Left ventricle myocardium superior (tissue), 1 donor: ENCODE data around the gene PRDX1. TPM values are rescaled to one million over a fixed set of nuclear protein-coding genes. Genes with fewer than 3 reads are reported as not detected.
A peak's percentile ranks its signal among the peaks of the same experiment; 100 is the strongest.

Source experiments
- ATAC-seq: fragments of 200-7000 bp; cut with Tn5 transposase; one replicate; pipeline ENCODE4 v1.9.1; 2020; ENCODE audit warnings: mild to moderate bottlenecking, moderate library complexity
- DNase-seq: peaks from one replicate; pipeline ENCODE4 v3.0.0-alpha.2; 2020
- intact Hi-C: fragments of 100-400 bp; cut with micrococcal nuclease; formaldehyde crosslinking; loops from one replicate; pipeline ENCODE4 v1.11.0; 2022
- long read RNA-seq: library from polyadenylated mRNA; unstranded; transcript quantifications from one replicate; pipeline ENCODE4 v2.0.0, GENCODE V29; 2021
- total RNA-seq: library from RNA; stranded (reverse); fragmentation: NEBNext Ultra II Directional; extraction: Animal tissue kit (Norgen Biotek cat#: 25700); gene quantifications from one replicate; pipeline ENCODE4 v1.2.1, GENCODE V29; 2021
- donor health status: DM: no; HTN: yes; CAD: no; lungs with severe emphysema.

PRDX1 gene
- 311 TPM for total RNA-seq
- long read RNA-seq, transcript PRDX1-202 (6 exons, 1,021 nt): major isoform, 172 of 191 reads
- long read RNA-seq, partial matches to known transcripts: 3 of 191 reads
- long read RNA-seq, other reads (novel, unspliced or antisense): 14 of 191 reads

GRCh38 chr1:45521413-45522323 lies at the start of gene PRDX1:
PRDX1 (minus strand) TSS chr1:45521884; CDS start chr1:45519043, 2,841 bp downstream.
- DNase-seq (peak; percentile 97), ATAC-seq (peak; percentile 98)
- intact Hi-C loops: no loop called here

- intact Hi-C loops: no loop called here
- ATAC-seq: no peak
- no peak for DNase-seq
Measured at GRCh38 chr1:45570631-45571030, 48.9 kb upstream of the PRDX1 start.

DNA sequence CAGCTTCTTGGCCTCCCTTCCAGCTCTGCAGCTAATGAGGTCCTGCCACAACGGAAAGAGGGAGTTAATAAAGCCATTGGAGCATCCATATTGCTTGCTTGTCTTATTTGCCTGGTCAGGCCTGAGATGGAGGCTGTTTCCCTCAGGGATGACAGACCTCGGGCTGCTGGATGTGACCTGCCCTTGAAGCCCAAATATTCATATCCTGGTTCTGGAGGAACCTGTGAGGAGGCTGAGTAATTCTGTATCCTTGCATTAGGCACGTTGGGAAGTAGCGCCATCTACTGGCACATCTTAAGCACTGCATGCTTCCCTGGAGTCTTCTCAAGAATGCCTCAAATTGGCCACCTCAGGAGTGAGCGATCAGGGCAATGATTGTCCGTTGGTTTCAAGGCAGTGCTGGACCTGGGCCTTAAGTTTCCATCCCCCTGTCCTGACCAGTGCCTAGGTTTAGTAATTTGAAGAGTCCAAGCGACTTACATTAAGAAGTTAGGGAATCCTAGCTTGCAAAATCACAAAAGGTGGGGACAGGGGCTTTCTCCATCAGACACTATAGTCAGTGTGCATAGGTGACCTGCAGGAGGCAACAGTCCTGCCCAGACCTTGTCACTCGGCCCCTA lies 48.4 kb upstream of the PRDX1 start:
- ATAC-seq (peak; percentile 80), DNase-seq (peak; percentile 56)
- intact Hi-C loops: no loop called here

- intact Hi-C loops: no loop called here
- ATAC-seq (no peak), DNase-seq (no peak)
Measured at GRCh38 chr1:45569571-45569961, 47.9 kb upstream of the PRDX1 start.

- intact Hi-C loops: no loop called here
- DNase-seq: no peak
- ATAC-seq: no peak
Measured at GRCh38 chr1:45568421-45568820, 46.7 kb upstream of the PRDX1 start.

DNA sequence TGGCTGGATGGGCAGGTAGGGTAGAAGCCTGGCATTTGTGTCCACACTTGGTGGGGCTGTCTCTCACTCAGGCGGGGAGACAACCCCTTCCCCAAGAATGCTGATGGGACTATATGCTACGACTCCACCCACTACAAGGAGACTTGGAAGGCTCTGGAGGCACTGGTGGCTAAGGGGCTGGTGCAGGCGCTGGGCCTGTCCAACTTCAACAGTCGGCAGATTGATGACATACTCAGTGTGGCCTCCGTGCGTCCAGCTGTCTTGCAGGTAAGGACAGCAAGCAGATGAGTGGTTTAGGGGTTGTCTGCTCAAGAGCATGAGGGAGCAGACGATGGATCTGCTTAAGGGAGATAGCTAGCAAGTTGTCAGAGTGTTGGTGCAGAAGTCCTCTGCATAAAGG lies 46.2 kb upstream of the PRDX1 start:
- ATAC-seq (no peak), DNase-seq (no peak)
- intact Hi-C loops: no loop called here

- intact Hi-C loops: no loop called here
Measured at GRCh38 chr1:45566722-45567121, 45.0 kb upstream of the PRDX1 start.

GRCh38 chr1:45563843-45564242 lies 42.2 kb upstream of the PRDX1 start:
- no peak for ATAC-seq
- intact Hi-C loops: no loop called here

More at GRCh38 chr1:45566722-45567121, 45.0 kb upstream of the PRDX1 start:
- peak; percentile 73 for DNase-seq
- peak; percentile 84 for ATAC-seq

GRCh38 chr1:45557422-45557944 lies 35.8 kb upstream of the PRDX1 start:
- intact Hi-C loops: loop anchor here (10.0 kb wide), 1 partner anchor 53 kb away; the partner anchor contains the start of genes CCDC163 and MMACHC
- ATAC-seq (peak; percentile 24), DNase-seq (no peak)

More at GRCh38 chr1:45563843-45564242, 42.2 kb upstream of the PRDX1 start:
- no peak for DNase-seq

- ATAC-seq (no peak), DNase-seq (no peak)
- intact Hi-C loops: loop anchor here (10.0 kb wide), 1 partner anchor 49 kb away; the partner anchor contains the start of genes CCDC163 and MMACHC
Measured at GRCh38 chr1:45554198-45554597, 32.5 kb upstream of the PRDX1 start.

- intact Hi-C loops: loop anchor here (10.0 kb wide), 1 partner anchor 48 kb away; the partner anchor contains the start of genes CCDC163 and MMACHC
- ATAC-seq: no peak
- DNase-seq: no peak
Measured at GRCh38 chr1:45552331-45552730, 30.6 kb upstream of the PRDX1 start.

DNA sequence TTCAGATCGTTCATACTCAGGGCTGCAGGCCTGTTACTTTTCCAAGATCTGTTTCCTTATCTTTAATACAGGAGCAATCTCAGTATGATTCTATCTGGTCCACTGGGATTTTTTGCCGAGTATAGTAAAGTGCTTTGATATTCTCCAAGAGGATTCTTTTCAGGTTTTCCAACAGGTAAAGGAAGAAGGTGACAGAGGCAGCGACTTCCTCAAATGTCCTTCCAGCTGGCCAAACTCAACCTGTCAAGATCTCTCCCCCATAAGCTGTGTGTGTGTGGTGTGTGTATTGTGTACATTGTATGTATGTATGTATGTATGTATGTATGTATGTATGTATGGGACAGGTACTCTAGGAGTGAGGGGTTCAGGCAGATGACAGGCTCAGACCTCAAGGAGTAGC lies 30.0 kb upstream of the PRDX1 start:
- ATAC-seq: no peak
- intact Hi-C loops: loop anchor here (10.0 kb wide), 1 partner anchor 47 kb away; the partner anchor contains the start of genes CCDC163 and MMACHC
- no peak for DNase-seq

- ATAC-seq (peak; percentile 98), DNase-seq (peak; percentile 94)
- intact Hi-C loops: loop anchor here (10.0 kb wide), 1 partner anchor 46 kb away; the partner anchor contains the start of genes CCDC163 and MMACHC
Measured at GRCh38 chr1:45550401-45551351, 29.0 kb upstream of the PRDX1 start, which contains the start of gene AKR1A1. AKR1A1 (plus strand) TSS chr1:45550826; CDS start chr1:45561795, 10,969 bp downstream.

DNA sequence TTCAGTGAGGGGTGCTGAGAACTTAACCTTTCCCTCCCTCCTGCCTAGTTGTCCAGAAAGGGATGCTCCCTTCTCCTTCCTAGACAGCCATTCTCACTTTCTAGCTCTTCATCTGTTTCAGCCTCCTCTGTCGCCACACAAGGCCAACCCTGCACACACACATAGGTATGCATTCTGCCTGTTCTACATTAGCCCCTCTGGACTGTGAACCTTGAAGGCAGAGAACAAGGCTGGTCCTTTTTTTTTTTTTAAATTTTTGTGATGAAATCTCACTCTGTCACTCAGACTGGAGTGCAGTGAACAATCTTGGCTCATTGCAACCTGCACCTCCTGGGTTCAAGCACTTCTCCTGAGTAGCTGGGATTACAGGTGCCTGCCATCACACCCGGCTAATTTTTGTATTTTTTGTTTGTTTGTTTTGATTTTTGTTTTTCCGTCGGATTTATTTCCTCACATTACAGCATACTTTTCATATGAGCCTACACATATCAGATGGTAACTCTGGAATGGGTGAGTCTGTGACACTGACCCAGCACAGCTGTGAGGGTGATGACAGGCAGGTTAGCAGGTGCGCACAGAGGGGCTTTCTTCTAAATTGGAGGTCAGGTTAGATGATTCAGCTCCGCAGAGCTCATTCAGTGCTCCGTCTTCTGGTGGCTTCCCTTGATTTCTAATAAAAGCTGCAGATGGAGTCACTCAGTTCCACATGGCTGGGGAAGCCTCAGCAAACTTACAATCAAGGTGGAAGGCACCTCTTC lies 24.0 kb upstream of the PRDX1 start:
- DNase-seq (no peak), ATAC-seq (no peak)
- intact Hi-C loops: no loop called here

DNA sequence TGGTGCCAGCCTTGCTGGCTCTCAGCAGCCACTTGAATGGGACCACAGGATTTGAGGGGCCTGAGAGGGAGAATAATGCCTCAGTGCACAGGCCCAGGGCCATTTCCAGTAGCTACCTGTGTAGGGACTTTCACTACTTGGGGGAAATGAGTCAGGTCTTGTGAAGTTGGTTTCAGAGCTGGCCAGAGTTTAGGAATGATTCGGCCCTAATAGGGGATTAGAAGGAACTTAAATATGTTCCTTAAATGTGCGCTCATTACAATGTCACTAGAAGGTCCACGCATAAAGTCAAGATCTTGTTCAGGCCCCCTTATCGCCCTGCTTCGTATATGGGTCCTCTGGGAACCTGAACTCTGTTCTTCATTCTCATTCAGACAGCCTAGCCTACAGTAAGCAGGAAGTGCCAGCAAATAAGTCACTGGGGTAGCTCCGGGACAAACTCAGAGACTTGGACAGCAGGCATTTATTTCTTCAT lies 23.4 kb upstream of the PRDX1 start:
- DNase-seq: no peak
- intact Hi-C loops: no loop called here
- ATAC-seq: no peak

GRCh38 chr1:45544530-45544929 lies 22.8 kb upstream of the PRDX1 start:
- ATAC-seq: no peak

DNA sequence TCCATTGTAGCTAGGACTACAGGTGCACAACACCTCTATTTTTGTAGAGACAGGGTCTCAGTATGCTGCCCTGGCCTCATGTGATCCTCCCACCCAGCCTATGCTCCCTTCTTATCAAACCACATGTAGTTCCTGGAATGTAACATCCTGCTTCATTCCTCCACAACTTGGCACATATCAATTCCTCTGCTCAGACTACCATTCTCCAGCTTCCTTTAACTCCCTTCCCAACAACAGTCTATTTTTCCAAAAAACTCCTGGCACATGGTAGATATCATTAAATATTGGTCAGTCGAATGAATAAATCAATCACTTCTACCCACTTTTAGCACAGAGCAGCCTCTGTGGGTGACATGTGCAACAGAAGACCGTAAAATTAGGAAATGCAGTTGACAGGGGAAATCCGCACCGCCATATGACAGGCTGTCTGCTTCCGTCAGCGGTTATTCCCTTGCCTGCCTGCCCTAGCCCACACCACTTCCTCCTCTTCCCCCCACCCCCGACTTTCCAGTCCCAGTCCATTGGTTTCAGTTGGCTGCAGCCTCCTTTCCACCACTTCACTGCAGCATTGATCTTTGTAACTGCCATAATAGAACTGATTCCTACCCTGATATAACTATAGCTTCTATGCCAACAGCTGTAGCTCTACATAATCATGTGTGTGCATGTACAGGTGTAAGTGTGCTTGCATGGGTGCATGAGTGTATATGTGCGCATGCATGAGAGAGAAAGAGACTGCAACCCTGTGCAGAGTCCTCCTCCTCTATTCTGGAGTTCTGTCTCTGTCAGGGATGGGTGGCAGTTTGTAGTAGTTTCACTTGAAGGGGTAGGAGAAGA lies 22.1 kb upstream of the PRDX1 start:
- intact Hi-C loops: no loop called here
- ATAC-seq (peak; percentile 84), DNase-seq (peak; percentile 56)

More at GRCh38 chr1:45544530-45544929, 22.8 kb upstream of the PRDX1 start:
- no peak for DNase-seq
- intact Hi-C loops: no loop called here
